GM04504 (cell line): ENCODE data around the gene KLHL41.
"Not testable (repeated sequence)": the region's sequence is repeated elsewhere in the genome, so short reads cannot be mapped to it uniquely, and the experiment has no call there.

ENCODE experiments used
- DNase-seq: peaks from one replicate; pipeline ENCODE4 v3.0.0-alpha.2; 2012; ENCODE audit warnings: low read depth

The KLHL41 gene

DNA sequence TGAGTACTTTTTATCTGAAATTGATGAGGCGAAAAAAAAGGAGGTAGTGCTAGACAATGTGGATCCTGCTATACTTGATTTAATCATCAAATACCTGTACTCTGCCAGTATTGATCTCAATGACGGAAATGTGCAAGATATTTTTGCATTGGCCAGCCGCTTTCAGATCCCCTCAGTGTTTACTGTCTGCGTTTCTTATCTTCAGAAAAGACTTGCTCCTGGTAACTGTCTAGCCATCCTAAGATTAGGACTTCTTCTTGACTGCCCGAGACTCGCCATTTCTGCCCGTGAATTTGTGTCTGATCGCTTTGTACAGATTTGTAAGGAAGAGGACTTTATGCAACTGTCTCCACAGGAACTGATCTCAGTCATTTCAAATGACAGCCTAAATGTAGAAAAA lies 453 bp downstream of the KLHL41 start:
- DNase-seq = no peak

DNA sequence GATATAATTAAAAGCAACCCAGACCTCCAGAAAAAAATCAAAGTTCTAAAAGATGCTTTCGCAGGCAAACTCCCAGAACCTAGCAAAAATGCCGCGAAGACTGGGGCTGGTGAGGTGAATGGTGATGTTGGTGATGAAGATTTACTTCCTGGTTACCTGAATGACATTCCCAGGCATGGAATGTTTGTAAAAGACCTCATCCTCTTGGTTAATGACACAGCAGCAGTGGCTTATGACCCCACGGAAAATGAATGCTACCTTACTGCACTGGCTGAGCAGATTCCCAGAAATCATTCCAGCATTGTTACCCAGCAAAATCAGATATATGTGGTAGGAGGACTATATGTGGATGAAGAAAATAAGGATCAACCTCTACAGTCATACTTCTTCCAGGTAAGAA lies 994 bp downstream of the KLHL41 start:
- no peak for DNase-seq

DNA sequence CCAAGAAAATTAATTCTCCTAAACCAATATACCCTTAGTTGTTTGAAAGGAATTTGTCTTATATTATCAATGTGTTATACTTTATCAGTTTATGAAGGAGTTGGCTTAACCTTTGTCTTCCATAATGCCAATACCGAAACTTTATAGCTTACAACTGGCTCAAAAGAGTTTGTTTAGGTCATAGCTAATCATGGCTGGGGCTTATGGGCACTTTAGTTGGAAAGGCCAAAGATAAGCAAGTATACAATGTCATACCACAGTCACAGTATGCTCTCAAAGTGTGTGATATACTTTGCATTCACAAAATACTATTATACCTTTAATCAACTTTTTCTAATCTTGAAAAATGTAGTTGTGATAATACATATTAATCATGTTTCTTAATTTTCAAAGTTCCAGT lies 2.3 kb downstream of the KLHL41 start:
- no peak for DNase-seq

DNA sequence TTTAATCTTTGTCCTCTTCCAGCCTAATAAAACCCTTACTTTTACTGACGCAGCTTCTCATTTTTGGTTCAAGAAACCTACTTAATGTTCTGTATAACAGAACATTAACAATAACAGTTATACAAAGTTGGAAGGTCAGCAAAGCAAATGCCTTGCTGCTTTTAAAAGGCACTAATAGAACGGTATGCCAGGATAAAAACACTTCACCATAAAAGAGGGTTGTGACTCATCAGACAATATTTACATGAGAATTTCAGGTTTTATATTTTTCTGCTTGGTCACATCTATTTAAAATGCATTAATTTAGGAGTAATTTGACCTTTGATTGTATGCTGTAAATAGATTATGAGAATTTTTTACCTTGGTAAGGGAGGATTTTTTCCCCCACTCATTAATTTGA lies 3.0 kb downstream of the KLHL41 start:
- no peak for DNase-seq

DNA sequence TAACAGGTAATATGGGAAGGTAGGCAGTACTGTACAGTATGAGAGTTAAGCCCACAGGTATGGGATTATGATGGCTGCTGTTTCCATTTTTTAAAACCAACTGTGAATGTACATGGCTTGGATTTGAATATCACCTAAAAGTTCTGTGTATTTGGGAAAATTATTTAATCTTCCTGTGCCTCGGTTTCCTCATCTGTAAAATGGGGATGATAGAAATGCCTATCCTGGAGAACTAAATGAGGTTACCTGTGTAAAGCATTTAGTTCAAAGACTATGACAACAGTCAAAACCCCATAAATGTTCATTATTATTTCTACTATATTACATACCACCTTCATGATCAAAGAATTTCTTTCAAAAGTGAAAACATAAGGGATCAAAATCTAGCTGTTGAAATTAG lies 3.6 kb downstream of the KLHL41 start:
- DNase-seq = no peak

DNA sequence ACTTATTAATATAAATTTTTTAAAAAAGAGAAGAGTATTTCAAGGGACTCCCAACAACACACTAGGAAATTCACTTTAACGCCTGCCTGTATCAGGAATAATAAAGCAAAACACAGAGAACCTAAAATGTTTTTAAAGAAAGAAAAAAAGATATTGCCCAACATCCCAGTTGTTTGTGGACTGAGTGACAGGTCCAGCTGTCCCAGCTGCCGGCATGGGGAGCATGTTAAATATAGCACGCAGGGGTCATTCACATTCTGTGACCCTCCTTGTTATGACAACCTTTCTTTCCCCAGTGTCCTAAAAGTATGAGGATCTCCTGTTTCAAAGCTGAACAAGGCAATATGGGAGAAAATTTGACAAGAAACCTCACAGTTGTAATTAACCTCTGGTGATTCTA lies 4.4 kb downstream of the KLHL41 start:
- DNase-seq = no peak

DNA sequence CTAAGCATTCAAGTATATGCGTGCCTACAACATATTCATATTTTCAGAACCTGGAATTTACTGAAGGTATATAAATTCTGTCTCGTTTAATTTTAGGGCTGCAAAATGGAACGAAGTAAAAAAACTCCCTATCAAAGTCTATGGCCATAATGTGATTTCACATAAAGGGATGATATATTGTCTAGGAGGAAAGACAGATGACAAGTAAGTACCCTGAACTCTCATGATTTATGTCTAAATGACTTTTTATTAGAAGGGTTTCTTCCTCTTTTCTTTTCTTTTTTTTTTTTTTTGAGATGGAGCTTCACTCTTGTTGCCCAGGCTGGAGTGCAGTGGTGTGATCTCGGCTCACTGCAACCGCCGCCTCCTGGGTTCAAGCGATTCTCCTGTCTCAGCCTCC lies 5.3 kb downstream of the KLHL41 start:
- DNase-seq = not testable (repeated sequence)

DNA sequence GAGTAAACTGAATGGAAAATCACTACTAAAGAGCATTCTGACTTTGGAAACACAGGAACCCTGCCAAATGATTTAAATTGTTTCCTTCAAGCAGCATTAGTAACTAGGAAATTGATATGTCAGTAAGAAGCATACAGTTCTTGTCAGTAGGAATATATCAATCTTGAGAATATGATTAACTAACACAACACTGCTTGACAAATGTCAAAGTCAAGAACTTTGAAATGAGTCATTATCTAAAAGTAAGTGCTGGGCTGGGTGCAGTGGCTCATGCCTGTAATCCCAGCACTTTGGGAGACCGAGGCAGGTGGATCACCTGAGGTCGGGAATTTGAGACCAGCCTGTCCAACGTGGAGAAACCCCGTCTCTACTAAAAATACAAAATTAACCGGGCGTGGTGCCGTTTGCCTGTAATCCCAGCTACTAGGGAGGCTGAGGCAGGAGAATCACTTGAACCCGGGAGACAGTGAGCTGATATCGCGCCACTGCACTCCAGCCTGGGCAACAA lies 7.0 kb downstream of the KLHL41 start:
- DNase-seq = not testable (repeated sequence)

DNA sequence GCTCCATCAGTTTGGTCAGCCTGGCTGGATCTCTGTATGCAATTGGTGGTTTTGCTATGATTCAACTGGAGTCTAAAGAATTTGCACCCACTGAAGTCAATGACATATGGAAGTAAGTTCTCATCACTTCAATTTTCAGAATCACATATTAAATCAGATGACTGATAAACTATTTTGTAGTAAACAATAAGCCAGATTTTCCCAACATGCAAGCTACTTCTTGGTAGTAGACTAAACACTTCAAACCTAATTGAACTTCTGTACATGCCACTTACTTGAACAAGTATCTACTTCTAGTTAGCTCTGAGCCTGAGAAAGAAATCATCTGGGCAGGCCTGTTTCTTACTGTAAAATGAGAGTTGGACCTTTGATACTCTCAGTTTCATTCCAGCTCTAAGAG lies 11.4 kb downstream of the KLHL41 start:
- DNase-seq = no peak

DNA sequence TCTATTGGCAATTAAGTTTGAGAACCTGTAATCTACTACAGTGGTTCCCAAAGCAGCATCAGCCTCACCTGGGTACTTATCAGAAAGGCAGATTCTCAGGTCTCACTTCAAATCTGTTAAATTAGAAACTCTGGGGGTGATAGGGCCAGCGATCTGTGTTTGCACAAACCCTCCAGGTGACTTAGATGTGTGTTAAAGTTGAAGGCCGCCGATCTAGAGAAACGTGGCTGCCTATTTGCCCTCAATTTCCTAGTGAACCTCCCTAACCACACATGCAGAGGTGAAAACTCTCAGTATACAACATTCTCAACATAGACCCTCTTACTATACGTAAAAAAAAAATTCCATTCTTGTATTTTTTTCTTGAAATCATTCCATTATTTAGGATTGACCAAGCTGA lies 14.2 kb downstream of the KLHL41 start:
- DNase-seq = no peak

DNA sequence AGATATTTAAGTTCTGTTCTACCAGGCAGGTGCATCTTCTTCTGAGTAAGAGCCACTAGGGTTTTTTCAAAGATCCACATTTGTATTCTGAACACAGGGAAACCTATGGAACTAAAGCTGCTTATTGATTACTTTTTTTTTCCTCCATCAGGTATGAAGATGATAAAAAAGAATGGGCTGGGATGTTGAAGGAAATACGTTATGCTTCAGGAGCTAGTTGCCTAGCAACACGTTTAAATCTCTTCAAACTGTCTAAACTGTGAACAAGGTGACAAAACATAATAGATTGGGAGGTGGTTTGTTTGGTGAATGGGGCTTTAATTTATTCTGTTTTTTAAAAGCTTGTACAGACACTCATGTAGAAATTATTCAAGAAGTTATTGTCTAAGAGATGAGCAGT lies 15.9 kb downstream of the KLHL41 start:
- DNase-seq = no peak

DNA sequence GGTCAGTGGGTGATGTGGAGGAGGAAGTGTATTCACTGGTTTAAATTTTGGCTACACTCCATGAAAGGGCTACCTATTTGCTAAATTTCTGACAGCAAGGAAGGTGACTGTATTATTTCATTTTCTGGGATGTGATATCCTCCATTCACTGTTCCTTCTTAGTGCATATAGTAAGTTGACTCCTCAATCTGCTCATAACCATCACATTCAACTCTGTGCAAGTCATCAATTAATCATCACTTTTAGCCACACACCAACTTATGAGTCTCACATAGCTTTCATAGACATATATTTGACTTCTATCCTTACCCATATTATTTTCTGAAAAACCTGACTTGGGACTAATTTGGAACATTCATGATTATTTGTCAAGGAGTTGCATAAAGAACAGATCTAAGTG lies 16.9 kb downstream of the KLHL41 start:
- DNase-seq = no peak

DNA sequence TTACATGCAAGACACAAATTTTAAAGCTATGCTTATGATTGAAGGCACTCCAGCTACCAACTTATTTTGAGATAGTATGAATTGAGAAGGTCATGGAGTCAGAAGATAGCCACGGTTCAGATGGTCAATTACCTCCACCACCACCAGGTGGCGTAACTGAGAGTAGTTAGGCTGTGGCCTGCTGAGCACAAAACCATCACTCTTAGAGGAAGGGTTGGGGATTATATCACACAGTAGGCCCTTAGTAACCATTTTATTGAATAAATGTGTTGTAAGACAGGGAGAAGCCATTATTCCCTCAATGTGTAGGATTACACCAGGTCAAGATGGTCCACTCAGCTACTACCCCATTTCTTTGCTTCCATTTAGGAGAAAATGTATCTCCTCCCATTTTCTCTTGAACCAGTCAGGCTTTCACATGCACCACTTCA lies 18.8 kb downstream of the KLHL41 start:
- DNase-seq = peak; percentile 17

DNA sequence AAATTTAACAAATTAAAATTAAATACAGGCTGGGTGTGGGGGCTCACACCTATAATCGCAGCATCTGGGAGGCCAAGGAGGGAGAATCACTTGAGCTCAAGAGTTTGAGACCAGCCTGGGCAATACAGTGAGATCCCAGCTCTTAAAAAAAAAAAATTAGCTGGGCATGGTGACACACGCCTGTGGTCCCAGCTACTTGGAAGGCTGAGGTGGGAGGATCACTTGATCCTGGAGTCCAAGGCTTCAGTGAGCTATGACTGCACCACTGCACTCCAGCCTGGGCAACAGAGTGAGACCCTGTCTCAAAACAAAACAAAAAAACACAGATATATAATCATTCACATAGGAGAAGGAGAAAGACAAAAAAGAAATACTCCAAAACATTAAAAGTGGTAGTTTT lies 30.0 kb downstream of the KLHL41 start:
- DNase-seq = not testable (repeated sequence)

DNA sequence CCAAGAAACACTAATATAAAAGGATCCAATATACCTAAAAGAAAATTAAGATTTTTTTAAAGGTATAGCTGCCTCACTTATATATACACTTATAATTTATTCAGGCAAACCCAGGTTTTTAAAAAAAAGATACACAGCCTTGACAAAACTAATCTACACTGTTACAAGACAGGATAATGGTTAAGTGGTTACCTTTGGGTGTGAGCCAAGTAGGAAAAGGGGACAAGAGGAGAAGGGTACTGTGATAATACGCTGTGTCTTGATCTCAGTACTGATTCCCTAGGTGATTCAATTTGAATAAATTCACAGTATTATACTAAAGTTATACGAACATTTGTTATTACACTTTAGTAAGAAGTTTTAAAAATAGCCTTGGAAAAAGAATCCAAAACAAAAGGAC lies 30.6 kb downstream of the KLHL41 start:
- DNase-seq = no peak

DNA sequence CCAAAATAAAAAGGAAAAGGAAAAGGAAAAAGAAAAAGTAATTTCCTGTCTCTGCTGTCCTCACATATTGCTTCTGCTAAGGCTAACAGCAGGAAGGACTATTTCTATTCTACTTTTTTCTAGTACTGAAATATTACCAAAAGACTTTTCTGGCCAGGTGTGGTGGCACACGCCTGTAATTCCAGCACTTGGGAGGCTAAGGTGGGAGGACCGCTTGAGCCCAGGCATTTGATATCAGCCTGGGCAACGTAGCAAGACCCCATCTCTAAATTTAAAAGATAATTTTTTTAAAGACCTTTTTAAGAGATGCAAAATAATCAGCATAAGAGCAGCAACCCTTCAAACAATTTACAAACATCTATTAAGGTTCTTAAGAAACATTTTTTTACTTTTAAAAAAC lies 32.9 kb downstream of the KLHL41 start:
- DNase-seq = no peak

DNA sequence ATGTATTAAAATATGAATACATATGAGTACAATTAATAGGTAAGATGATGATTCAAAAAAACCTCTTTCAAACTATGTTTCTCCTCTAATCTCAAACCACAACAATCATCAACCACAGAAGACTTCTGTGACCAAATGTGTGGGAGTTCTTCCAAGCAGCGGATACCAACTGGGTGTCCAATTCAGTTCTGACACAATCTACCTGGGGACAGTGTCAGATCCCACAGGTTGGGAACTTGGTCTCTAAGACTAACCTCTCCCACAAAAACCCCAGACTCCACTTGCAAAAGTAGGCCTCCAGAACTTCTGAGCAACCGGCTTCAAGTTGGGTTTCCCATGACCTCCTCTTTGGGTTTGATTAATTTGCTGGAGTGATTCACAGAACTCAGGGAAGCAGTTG lies 37.3 kb downstream of the KLHL41 start:
- DNase-seq = no peak

DNA sequence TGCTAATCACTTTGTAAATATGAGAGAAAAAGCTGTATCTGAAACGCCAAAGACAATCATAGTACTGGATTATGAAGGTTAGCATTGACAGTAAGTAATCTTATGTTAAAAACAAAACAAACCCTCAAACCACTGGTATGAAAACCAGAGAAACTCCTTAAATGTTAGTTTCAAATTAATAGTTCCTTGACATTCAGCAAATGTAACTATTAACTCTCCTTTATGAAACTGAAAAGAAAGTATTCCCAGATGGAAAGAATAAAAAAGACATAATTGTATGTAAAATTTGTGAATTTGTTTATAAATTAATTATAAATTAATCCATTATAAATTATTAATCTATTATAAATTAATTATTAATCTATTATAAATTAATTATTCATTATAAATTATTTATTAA lies 51.9 kb downstream of the KLHL41 start:
- DNase-seq = no peak

DNA sequence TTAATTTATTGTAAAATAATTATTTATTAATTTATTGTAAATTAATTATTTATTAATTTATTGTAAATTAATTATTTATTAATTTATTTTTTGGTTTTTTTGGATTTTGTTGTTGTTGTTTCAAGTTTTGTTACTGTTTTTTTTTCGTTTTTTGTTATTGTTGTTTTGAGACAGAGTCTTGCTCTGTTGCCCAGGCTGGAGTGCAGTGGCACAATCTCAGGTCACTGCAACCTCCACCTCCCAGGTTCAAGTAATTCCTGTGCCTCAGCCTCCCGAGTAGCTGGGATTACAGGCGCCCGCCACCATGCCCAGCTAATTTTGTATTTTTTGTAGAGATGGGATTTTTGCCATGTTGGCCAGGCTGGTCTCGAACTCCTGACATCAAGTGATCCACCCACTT lies 52.6 kb downstream of the KLHL41 start:
- not testable (repeated sequence) for DNase-seq

DNA sequence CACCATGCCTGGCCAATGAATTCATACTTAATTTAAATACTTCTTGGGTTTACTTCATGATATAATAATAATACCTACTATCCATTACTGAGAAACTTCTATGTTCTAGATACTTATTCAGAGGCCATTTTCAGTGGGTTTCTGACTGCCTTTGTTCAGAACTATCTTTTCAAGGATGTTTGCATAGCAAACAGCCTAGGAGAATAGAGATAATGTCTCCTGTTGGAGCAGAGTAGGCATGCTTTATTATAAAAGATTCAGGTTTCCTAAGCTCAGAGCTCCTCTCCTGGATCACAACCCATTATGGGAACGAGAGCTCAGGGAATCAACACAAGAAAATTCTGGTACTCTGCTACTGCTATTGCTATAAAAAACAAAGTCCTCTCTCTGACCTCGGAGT lies 53.0 kb downstream of the KLHL41 start:
- no peak for DNase-seq

DNA sequence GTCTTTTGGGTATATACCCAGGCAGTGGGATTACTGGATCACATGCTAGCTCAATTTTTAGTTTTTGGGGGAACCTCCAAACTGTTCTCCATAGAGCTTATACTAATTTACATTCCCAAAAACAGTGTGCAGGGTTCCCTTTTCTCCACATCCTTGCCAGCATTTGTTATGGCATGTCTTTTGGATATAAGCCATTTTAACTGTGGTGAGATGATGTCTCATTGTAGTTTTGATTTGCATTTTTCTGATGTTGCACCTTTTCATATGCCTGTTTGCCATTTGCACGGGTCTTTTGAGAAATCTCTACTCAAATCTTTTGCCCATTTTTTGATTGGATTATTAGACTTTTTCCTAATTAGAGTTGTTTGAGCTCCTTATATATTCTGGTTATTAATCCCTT lies 56.2 kb downstream of the KLHL41 start:
- no peak for DNase-seq

DNA sequence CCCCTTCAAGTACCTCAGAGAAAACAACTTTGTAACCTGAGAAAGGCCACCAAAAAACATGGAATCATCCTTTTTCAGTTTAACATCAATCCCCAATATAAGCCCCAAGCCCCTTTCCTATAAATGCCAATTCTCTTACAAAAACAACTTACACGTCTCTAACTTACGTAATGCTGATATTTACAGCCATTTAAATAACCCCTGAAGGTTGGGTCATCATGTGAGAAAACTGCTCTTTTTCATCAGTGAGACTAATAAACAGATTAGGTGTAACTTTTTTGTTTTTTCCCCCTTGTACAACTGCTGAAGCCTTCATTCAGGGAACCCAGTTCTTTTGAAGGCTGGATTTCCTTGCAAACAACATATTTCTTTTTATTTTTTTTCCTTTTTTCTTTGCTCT lies 60.4 kb downstream of the KLHL41 start:
- no peak for DNase-seq

DNA sequence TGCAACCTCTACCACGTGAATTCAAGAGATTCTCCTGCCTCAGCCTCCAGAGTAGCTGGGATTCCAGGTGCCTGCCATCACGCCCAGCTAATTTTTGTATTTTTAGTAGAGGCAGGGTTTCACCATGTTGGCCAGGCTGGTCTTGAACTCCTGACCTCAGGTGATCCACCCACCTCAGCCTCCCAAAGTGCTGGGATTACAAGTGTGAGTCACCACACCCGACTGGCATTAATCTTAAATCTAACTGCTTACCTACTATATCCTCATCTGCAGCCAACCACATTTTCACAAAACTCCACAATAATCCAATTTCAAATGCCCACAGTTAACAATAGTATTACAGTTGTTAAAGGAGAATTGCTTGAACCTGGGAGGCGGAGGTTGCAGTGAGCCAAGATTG lies 61.2 kb downstream of the KLHL41 start:
- DNase-seq = not testable (repeated sequence)

DNA sequence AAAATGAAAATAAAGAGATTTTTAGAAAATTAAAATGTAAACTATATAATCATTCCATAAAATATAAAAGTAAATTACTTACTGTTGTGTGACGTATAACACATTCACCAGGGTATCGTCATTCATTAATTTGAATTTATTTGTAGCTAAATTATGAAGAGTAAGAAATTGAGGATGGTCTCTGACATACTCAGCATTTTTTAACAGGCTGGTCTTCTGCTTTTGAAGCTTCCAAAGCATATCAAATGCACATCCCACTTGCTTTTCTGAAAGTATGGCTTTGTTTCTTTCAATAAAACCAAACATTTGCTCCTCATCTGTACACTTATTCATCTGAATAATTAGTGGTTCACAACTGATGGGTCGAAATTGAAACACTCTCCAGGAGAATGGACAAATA lies 62.1 kb downstream of the KLHL41 start:
- DNase-seq = no peak

DNA sequence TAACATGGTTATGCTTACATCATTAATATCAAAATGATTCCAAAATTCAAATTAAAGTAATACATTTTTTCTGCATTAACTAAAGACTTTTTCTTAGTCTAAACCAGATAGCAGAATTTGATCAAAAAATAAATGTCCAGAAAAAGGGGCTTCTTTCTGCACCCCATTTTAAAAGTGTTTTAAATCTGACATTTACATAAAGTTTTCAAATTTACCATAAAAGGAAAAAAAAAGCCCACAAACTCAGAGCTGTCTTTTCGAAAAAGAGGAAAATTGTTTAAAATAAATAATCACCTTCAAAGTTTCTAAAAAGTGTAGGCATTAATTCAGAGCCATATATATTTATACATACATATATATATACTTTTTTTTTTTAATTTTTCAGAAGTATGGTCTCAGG lies 62.7 kb downstream of the KLHL41 start:
- DNase-seq = no peak
